ENCODE measurements around the gene CDC42BPA.
A peak's percentile ranks its signal among the peaks of the same experiment; 100 is the strongest.

CDC42BPA gene

GRCh38 chr1:226943927-226944326 lies 374.4 kb downstream of the CDC42BPA start:
- no peak overlapping the region for H3K4me3 ChIP-seq (replicated peaks in 1 of 2; ENCODE audit: low read depth in 2 of 2, low read length in 2 of 2)
- DNase-seq (ENCODE audit: low read depth in 2 of 2), result no peak
- no peak for TF ChIP-seq CTCF (IDR thresholded peaks at IDR 0.05; ENCODE audit: low read depth, low read length)

GRCh38 chr1:226943156-226943555 lies 375.1 kb downstream of the CDC42BPA start:
- H3K4me3 ChIP-seq (replicated peaks in 1 of 2; ENCODE audit: low read depth in 2 of 2, low read length in 2 of 2), result no peak overlapping the region
- no peak for TF ChIP-seq CTCF (IDR thresholded peaks at IDR 0.05; ENCODE audit: low read depth, low read length)
- DNase-seq (ENCODE audit: low read depth in 2 of 2), result no peak

- no peak for TF ChIP-seq CTCF (IDR thresholded peaks at IDR 0.05; ENCODE audit: low read depth, low read length)
- no peak overlapping the region for H3K4me3 ChIP-seq (replicated peaks in 1 of 2; ENCODE audit: low read depth in 2 of 2, low read length in 2 of 2)
- DNase-seq (ENCODE audit: low read depth in 2 of 2), result no peak
Measured at GRCh38 chr1:226942392-226942791, 375.9 kb downstream of the CDC42BPA start.

GRCh38 chr1:226940806-226941067 lies 377.6 kb downstream of the CDC42BPA start:
- no peak for DNase-seq (ENCODE audit: low read depth in 2 of 2)
- peak overlapping the region; percentile 73 to 80 for H3K4me3 ChIP-seq (replicated peaks in 1 of 2; ENCODE audit: low read depth in 2 of 2, low read length in 2 of 2)
- no peak for TF ChIP-seq CTCF (IDR thresholded peaks at IDR 0.05; ENCODE audit: low read depth, low read length)

- no peak for TF ChIP-seq CTCF (IDR thresholded peaks at IDR 0.05; ENCODE audit: low read depth, low read length)
- H3K4me3 ChIP-seq (replicated peaks in 1 of 2; ENCODE audit: low read depth in 2 of 2, low read length in 2 of 2), result peak within 1 kb of the TSS; percentile 73 to 80
- peak; percentile 99 to 100 for DNase-seq (ENCODE audit: low read depth in 2 of 2)
Measured at GRCh38 chr1:226940029-226940805, 378.1 kb downstream of the CDC42BPA start, which contains the start of gene COQ8A. Gene COQ8A, plus strand, starts transcription at chr1:226940294. Its CDS starts 21,092 bp downstream, at chr1:226961386.

All from cardiac fibroblast (primary cell).